NCI-H2227 treated with DMSO at 0.1 percent for 48 hours (cell line): ENCODE results near the gene RGS11.
"Not testable (repeated sequence)": the region's sequence is repeated elsewhere in the genome, so short reads cannot be mapped to it uniquely, and the experiment has no call there.

Experiments used
- DNase-seq: peaks from one replicate; lab custom pipeline; 2025; lab: John Stamatoyannopoulos, UW

The RGS11 gene

GRCh38 chr16:263182-263774 lies 12.5 kb downstream of the RGS11 start:
- no peak for DNase-seq

GRCh38 chr16:262121-262745 lies 13.5 kb downstream of the RGS11 start:
- no peak for DNase-seq

GRCh38 chr16:261031-261691 lies 14.6 kb downstream of the RGS11 start:
- DNase-seq = no peak

GRCh38 chr16:260326-260725 lies 15.4 kb downstream of the RGS11 start:
- no peak for DNase-seq

GRCh38 chr16:259814-260253 lies 15.9 kb downstream of the RGS11 start:
- no peak for DNase-seq

- DNase-seq = no peak
These were observed 16.5 kb downstream of the RGS11 start for GRCh38 chr16:259226-259625.

GRCh38 chr16:258091-258490 lies 17.7 kb downstream of the RGS11 start:
- not testable (repeated sequence) for DNase-seq

GRCh38 chr16:255183-255582 lies 20.6 kb downstream of the RGS11 start:
- no peak for DNase-seq

- no peak for DNase-seq
These were observed 21.3 kb downstream of the RGS11 start for GRCh38 chr16:254461-254860.

- DNase-seq = no peak
These were observed 21.9 kb downstream of the RGS11 start for GRCh38 chr16:253833-254232.

- DNase-seq = no peak
These were observed 23.1 kb downstream of the RGS11 start for GRCh38 chr16:252366-253337.

GRCh38 chr16:249431-249830 lies 26.3 kb downstream of the RGS11 start:
- no peak for DNase-seq

GRCh38 chr16:247027-247426 lies 28.7 kb downstream of the RGS11 start:
- no peak for DNase-seq

GRCh38 chr16:245105-245504 lies 30.6 kb downstream of the RGS11 start:
- DNase-seq = no peak

- no peak for DNase-seq
These were observed 32.4 kb downstream of the RGS11 start for GRCh38 chr16:243348-243747.

GRCh38 chr16:242281-242680 lies 33.5 kb downstream of the RGS11 start:
- no peak for DNase-seq

GRCh38 chr16:240559-240958 lies 35.2 kb downstream of the RGS11 start:
- DNase-seq = no peak

- no peak for DNase-seq
These were observed 35.8 kb downstream of the RGS11 start for GRCh38 chr16:239948-240277.

- DNase-seq = peak; percentile 91
These were observed 41.1 kb downstream of the RGS11 start, which contains the start of gene FAM234A for GRCh38 chr16:234468-235305. TSS of gene FAM234A (plus strand) at chr16:234821. CDS start at chr16:254414, 19,593 bp downstream.

GRCh38 chr16:230949-231348 lies 44.8 kb downstream of the RGS11 start:
- DNase-seq = no peak

GRCh38 chr16:230351-230750 lies 45.4 kb downstream of the RGS11 start:
- not testable (repeated sequence) for DNase-seq
